GM12878 (cell line): Measurements from ENCODE around the gene ATP5F1A. TPM values are rescaled to one million over a fixed set of nuclear protein-coding genes. Genes with fewer than 3 reads are reported as not detected.

Experiments
- ASH2L ChIP-seq: fragments of 300-600, 200-600 bp; sonication (generic); IDR thresholded peaks from 2 replicates; pipeline ENCODE4 v1.6.1; 2017; ENCODE audit warnings: low read depth, mild to moderate bottlenecking, borderline replicate concordance
- CHD1 ChIP-seq: IDR thresholded peaks from 2 replicates; pipeline ENCODE4 v1.6.1; 2012; ENCODE audit warnings: low read depth, low read length, improper control_type of control experiment
- CREB1 ChIP-seq: IDR thresholded peaks from 2 replicates; pipeline ENCODE4 v1.6.1; 2012; ENCODE audit warnings: low read depth, mild to moderate bottlenecking, inconsistent platforms
- EED ChIP-seq: sonication (generic); IDR thresholded peaks from 2 replicates; pipeline ENCODE4 v1.6.1; 2016; ENCODE audit warnings: antibody characterized with exemption, low read depth
- EGR1 ChIP-seq, 2 experiments: IDR thresholded peaks; 1 replicate in 1 of 2; 2 replicates in 1 of 2; pipeline ENCODE4 v1.6.1; 2011 to 2012; ENCODE audit warnings: low read depth in 2 of 2, low read length in 2 of 2, borderline replicate concordance in 1 of 2, mild to moderate bottlenecking in 1 of 2, moderate library complexity in 1 of 2
- GATAD2B ChIP-seq: fragments of 450-650 bp; conservative IDR thresholded peaks from 2 replicates; pipeline ENCODE4 v1.6.1; 2017; ENCODE audit warnings: low read depth, mild to moderate bottlenecking, moderate library complexity
- MYB ChIP-seq: fragments of 150-350 bp; IDR thresholded peaks from 2 replicates; pipeline ENCODE4 v1.6.1; 2014; ENCODE audit warnings: mild to moderate bottlenecking, low read depth, low read length, borderline replicate concordance
- RB1 ChIP-seq: fragments of 450-650 bp; formaldehyde crosslinking; IDR thresholded peaks from 2 replicates; pipeline ENCODE4 v1.6.1; 2017; ENCODE audit warnings: mild to moderate bottlenecking, borderline replicate concordance
- SMARCA5 ChIP-seq: fragments of 450-650 bp; IDR thresholded peaks from 2 replicates; pipeline ENCODE4 v1.6.1; 2017; ENCODE audit warnings: mild to moderate bottlenecking
- TBL1XR1 ChIP-seq: IDR thresholded peaks from 2 replicates; pipeline ENCODE4 v1.6.1; 2012; ENCODE audit warnings: low read depth, low read length, improper control_type of control experiment
- ZNF207 ChIP-seq: fragments of 450-650 bp; IDR thresholded peaks from 2 replicates; pipeline ENCODE4 v1.6.1; 2014; ENCODE audit warnings: antibody characterized with exemption, mild to moderate bottlenecking, borderline replicate concordance
- ZNF384 ChIP-seq: IDR thresholded peaks from 2 replicates; pipeline ENCODE4 v1.6.1; 2012; ENCODE audit warnings: low read depth, mild to moderate bottlenecking, low read length, improper control_type of control experiment, borderline replicate concordance
- polyA plus RNA-seq, 11 experiments: library from polyadenylated mRNA; depleted of rRNA in 4 of 11; unstranded in 6 of 11; stranded (reverse) in 5 of 11; fragments of >200 nt; fragmentation: Nextera tagmentation in 4 of 11; fragmentation: Illumina TruSeq in 1 of 11; extraction: Ambion mirVana in 4 of 11; extraction: Trizol in 1 of 11; gene quantifications; 1 replicate in 1 of 11; 2 replicates in 10 of 11; pipeline versions ENCODE4 v1.2.1 to v1.2.3, GENCODE V29; 2011 to 2016; ENCODE audit warnings: inconsistent platforms in 2 of 11, missing spikeins in 2 of 11, low read depth in 1 of 11
- total RNA-seq, 4 experiments: library from RNA; depleted of rRNA in 3 of 4; stranded (reverse); fragments of >200 nt in 3 of 4; fragmentation: Illumina TruSeq in 1 of 4; extraction: Trizol in 1 of 4; gene quantifications; 2 replicates each; pipeline versions ENCODE4 v1.2.1 to v1.2.3, GENCODE V29; 2013 to 2021
- TF ChIP-seq, protein P1 (sequence below): fragments of 450-650 bp; IDR thresholded peaks from 2 replicates; pipeline ENCODE4 v1.6.1; 2016; ENCODE audit warnings: mild to moderate bottlenecking, moderate library complexity, borderline replicate concordance
- TF ChIP-seq, protein P2 (sequence below): IDR thresholded peaks from 2 replicates; pipeline ENCODE4 v1.6.1; 2012; ENCODE audit warnings: low read depth, low read length, improper control_type of control experiment
- TF ChIP-seq, protein P3 (sequence below): fragments of 450-650 bp; formaldehyde crosslinking; IDR thresholded peaks from 2 replicates; pipeline ENCODE4 v1.4.0; 2022; ENCODE audit warnings: mild to moderate bottlenecking, moderate library complexity
- TF ChIP-seq, protein P4 (sequence below): fragments of 450-650 bp; IDR thresholded peaks from 2 replicates; pipeline ENCODE4 v1.6.1; 2018; ENCODE audit warnings: mild to moderate bottlenecking, low read depth, moderate library complexity; ENCODE audit not compliant: partially characterized antibody

ATP5F1A gene
- total and polyA plus RNA-seq, 10 of the 15 experiments (the other 5 are each of a cell fraction or from before 2014, with no cell fraction given): 592 to 1,161 (median 723) TPM

DNA sequence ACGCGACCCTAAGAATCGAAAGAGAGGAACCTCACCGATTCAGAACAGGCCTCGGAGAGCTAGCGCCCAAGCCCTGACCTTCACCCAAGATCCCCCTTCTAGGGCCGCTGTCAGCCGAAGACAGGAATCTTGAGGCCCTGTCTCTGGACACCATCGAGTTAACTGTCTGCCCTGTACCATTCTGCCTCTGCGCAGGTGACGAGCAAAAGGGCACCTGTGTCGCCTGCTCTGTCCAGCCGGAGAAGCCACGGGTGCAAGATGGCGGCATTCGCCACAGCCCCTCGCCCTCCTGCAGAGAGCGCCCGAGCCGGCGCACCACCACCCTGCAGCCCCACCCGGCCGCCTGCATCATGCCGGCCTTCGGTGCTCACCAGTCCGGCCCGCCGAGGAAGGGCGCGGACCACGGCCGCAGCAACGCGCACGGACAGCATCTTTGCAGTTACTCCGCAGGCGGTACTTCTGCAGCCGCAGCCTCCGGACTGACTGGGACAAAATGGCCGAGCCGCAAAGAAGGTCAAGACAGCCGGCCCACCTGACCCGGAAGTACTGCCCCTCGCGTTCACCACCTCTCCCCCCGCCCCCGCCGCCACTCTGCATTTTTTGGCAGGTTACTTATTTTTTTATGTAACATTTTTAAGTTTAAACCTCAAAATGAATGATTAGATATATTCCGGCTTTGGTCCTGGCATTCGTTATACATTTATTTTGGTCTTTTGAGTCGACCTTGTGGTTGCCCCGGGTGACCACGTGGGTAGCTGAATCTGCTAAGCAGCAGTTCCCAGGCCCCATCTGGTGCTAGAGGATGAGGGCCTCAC is at the start of gene ATP5F1A (continued):
- TF ChIP-seq, protein P1, sequence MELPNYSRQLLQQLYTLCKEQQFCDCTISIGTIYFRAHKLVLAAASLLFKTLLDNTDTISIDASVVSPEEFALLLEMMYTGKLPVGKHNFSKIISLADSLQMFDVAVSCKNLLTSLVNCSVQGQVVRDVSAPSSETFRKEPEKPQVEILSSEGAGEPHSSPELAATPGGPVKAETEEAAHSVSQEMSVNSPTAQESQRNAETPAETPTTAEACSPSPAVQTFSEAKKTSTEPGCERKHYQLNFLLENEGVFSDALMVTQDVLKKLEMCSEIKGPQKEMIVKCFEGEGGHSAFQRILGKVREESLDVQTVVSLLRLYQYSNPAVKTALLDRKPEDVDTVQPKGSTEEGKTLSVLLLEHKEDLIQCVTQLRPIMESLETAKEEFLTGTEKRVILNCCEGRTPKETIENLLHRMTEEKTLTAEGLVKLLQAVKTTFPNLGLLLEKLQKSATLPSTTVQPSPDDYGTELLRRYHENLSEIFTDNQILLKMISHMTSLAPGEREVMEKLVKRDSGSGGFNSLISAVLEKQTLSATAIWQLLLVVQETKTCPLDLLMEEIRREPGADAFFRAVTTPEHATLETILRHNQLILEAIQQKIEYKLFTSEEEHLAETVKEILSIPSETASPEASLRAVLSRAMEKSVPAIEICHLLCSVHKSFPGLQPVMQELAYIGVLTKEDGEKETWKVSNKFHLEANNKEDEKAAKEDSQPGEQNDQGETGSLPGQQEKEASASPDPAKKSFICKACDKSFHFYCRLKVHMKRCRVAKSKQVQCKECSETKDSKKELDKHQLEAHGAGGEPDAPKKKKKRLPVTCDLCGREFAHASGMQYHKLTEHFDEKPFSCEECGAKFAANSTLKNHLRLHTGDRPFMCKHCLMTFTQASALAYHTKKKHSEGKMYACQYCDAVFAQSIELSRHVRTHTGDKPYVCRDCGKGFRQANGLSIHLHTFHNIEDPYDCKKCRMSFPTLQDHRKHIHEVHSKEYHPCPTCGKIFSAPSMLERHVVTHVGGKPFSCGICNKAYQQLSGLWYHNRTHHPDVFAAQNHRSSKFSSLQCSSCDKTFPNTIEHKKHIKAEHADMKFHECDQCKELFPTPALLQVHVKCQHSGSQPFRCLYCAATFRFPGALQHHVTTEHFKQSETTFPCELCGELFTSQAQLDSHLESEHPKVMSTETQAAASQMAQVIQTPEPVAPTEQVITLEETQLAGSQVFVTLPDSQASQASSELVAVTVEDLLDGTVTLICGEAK: peak; percentile 71
- TF ChIP-seq RB1 (peak; percentile 71; the same call in 1 of the 2 replicates), ZNF384 (no peak), CREB1 (0 out of 2 replicates have a peak, but pooled peaks have one; percentile 30), EGR1 (IDR thresholded peaks at IDR 0.05; ENCODE audit: borderline replicate concordance in 1 of 2, low read depth in 2 of 2, low read length in 2 of 2) (peak in 1 of 2 experiments; percentile 23; a peak in 1 of 3 replicates), TBL1XR1 (no peak), CHD1 (0 out of 2 replicates have a peak, but pooled peaks have one; percentile 12), EED (no peak), ZNF207 (0 out of 2 replicates have a peak, but pooled peaks have one; percentile 41), ASH2L (peak; percentile 75; the same call in 1 of the 2 replicates), GATAD2B (peak; percentile 66), MYB (no peak), SMARCA5 (peak; percentile 47; the same call in 1 of the 2 replicates)
- TF ChIP-seq, protein P2, sequence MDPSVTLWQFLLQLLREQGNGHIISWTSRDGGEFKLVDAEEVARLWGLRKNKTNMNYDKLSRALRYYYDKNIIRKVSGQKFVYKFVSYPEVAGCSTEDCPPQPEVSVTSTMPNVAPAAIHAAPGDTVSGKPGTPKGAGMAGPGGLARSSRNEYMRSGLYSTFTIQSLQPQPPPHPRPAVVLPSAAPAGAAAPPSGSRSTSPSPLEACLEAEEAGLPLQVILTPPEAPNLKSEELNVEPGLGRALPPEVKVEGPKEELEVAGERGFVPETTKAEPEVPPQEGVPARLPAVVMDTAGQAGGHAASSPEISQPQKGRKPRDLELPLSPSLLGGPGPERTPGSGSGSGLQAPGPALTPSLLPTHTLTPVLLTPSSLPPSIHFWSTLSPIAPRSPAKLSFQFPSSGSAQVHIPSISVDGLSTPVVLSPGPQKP: no peak
- TF ChIP-seq, protein P3, sequence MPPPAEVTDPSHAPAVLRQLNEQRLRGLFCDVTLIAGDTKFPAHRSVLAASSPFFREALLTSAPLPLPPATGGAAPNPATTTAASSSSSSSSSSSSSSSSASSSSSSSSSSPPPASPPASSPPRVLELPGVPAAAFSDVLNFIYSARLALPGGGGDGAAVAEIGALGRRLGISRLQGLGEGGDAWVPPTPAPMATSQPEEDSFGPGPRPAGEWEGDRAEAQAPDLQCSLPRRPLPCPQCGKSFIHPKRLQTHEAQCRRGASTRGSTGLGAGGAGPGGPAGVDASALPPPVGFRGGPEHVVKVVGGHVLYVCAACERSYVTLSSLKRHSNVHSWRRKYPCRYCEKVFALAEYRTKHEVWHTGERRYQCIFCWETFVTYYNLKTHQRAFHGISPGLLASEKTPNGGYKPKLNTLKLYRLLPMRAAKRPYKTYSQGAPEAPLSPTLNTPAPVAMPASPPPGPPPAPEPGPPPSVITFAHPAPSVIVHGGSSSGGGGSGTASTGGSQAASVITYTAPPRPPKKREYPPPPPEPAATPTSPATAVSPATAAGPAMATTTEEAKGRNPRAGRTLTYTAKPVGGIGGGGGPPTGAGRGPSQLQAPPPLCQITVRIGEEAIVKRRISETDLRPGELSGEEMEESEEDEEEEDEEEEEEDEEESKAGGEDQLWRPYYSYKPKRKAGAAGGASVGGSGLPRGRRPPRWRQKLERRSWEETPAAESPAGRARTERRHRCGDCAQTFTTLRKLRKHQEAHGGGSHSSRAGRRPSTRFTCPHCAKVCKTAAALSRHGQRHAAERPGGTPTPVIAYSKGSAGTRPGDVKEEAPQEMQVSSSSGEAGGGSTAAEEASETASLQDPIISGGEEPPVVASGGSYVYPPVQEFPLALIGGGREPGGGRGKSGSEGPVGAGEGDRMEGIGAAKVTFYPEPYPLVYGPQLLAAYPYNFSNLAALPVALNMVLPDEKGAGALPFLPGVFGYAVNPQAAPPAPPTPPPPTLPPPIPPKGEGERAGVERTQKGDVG (CRISPR knock-in tag): no peak
- TF ChIP-seq, protein P4, sequence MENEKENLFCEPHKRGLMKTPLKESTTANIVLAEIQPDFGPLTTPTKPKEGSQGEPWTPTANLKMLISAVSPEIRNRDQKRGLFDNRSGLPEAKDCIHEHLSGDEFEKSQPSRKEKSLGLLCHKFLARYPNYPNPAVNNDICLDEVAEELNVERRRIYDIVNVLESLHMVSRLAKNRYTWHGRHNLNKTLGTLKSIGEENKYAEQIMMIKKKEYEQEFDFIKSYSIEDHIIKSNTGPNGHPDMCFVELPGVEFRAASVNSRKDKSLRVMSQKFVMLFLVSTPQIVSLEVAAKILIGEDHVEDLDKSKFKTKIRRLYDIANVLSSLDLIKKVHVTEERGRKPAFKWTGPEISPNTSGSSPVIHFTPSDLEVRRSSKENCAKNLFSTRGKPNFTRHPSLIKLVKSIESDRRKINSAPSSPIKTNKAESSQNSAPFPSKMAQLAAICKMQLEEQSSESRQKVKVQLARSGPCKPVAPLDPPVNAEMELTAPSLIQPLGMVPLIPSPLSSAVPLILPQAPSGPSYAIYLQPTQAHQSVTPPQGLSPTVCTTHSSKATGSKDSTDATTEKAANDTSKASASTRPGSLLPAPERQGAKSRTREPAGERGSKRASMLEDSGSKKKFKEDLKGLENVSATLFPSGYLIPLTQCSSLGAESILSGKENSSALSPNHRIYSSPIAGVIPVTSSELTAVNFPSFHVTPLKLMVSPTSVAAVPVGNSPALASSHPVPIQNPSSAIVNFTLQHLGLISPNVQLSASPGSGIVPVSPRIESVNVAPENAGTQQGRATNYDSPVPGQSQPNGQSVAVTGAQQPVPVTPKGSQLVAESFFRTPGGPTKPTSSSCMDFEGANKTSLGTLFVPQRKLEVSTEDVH: no peak
